ENCODE data around the gene TCF12. TPM values are rescaled to one million over a fixed set of nuclear protein-coding genes. Genes with fewer than 3 reads are reported as not detected.

The TCF12 gene
- total and polyA plus RNA-seq, 2 donors (not counting 3 experiments of a cell fraction or from before 2014, with no cell fraction given): 72.1 to 133 TPM

DNA sequence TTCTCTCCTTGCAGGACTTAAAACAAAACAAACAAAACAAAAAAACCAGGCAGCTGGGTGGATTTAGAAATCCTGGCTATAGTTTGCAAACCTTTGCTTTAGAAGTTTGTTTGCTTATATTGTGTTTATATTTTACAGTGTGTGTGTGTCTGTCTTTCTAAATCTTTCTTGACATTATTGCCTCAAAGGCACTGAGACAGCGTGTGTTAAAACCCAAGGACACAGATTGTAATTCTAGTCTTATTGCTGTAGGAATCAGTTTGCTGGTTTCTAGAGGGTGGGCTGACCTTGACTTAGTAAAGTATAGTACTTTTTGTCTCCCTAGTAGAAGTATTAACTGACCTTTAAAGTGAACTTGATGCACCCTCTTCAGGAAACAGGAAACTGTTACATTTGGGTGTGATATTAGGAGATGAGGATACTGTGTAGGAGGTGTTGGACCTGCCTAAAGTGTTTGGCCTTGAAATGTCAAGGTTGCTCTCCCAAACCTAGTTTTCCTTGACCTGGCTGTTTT is 71.0 kb downstream of the TCF12 start:
- Histone ChIP-seq H2AFZ (ENCODE audit: low read depth, low read length) (no peak overlapping the region), H3K9ac (replicated peaks; ENCODE audit: extremely low read depth, insufficient read depth, low read length) (no peak overlapping the region), H3K27me3 (ENCODE audit: control insufficient read depth in 2 of 2, insufficient read depth in 2 of 2, low read length in 2 of 2) (no peaks in the 10 kb centered on the region), H4K20me1 (replicated peaks; ENCODE audit: control insufficient read depth, extremely low read depth, insufficient read depth, low read length) (peaks cover 8% of the 10 kb centered on the region), H3K4me2 (ENCODE audit: insufficient read depth, low read length) (no peak overlapping the region), H3K79me2 (ENCODE audit: control insufficient read depth, insufficient read depth, low read length) (peaks cover 76% of the 10 kb centered on the region), H3K27ac (ENCODE audit: insufficient read depth, low read depth, low read length) (no peak overlapping the region), H3K4me3 (replicated peaks in 1 of 3; ENCODE audit: insufficient read depth in 1 of 3, low read depth in 1 of 3, low read length in 3 of 3) (no peak overlapping the region), H3K4me1 (ENCODE audit: control insufficient read depth, extremely low read depth, insufficient read depth, low read length) (peaks cover 20% of the 10 kb centered on the region), H3K36me3 (ENCODE audit: control insufficient read depth in 2 of 2, extremely low read depth in 1 of 2, insufficient read depth in 2 of 2, low read length in 2 of 2) (no peaks in the 10 kb centered on the region), H3K9me1 (replicated peaks; ENCODE audit: control insufficient read depth, extremely low read depth, insufficient read depth, low read length) (no peaks in the 10 kb centered on the region), H3K9me3 (replicated peaks; ENCODE audit: control insufficient read depth, insufficient read depth, low read length) (no peaks in the 10 kb centered on the region)
- ChIA-PET CTCF (interaction anchor here (0.6 kb wide), 1 partner anchor 145 kb away, joined by 3 read pairs; no protein-coding TSS in a partner anchor), POLR2A (no interaction called here)
- no TSS peak for BruUV-seq (replicated peaks)
- TF ChIP-seq, protein P1, sequence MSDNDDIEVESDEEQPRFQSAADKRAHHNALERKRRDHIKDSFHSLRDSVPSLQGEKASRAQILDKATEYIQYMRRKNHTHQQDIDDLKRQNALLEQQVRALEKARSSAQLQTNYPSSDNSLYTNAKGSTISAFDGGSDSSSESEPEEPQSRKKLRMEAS (IDR thresholded peaks at IDR 0.05; ENCODE audit: insufficient read depth, insufficient read length): no peak
- intact Hi-C loops (cut with micrococcal nuclease): no loop called here
- DNase-seq (ENCODE audit: low read depth, low spot score): no peak
- dilution Hi-C loops (cut with MboI; ENCODE audit: extremely low pct_ligation_motif_present, low sequenced_read_pairs): no loop called here
- no peak for FAIRE-seq

DNA sequence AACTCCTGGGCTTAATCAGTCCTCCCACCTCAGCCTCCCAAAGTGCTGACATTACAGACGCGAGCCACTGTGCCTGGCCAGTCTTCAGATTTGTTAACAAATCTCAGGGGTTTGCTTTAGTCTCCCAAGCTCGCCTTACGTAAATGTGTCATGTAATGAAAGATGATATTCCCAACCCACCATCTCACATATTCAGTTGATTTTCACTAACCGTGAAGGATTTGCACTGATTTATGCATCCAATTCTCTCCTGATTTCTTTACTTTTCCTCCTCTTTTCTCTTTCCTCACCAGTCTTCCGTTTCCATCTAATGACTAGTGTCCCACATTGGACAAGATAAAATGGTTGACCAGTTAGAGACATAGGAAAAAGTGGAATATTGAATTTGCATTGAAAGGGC is 72.6 kb downstream of the TCF12 start:
- FAIRE-seq (no peak), DNase-seq (ENCODE audit: low read depth, low spot score) (no peak)
- Histone ChIP-seq H3K27ac (ENCODE audit: insufficient read depth, low read depth, low read length) (no peak overlapping the region), H3K79me2 (ENCODE audit: control insufficient read depth, insufficient read depth, low read length) (peaks cover 78% of the 10 kb centered on the region), H3K9ac (replicated peaks; ENCODE audit: extremely low read depth, insufficient read depth, low read length) (no peak overlapping the region), H3K4me2 (ENCODE audit: insufficient read depth, low read length) (no peak overlapping the region), H3K9me3 (replicated peaks; ENCODE audit: control insufficient read depth, insufficient read depth, low read length) (no peaks in the 10 kb centered on the region), H2AFZ (ENCODE audit: low read depth, low read length) (no peak overlapping the region), H3K4me3 (replicated peaks in 1 of 3; ENCODE audit: insufficient read depth in 1 of 3, low read depth in 1 of 3, low read length in 3 of 3) (no peak overlapping the region), H3K36me3 (ENCODE audit: control insufficient read depth in 2 of 2, extremely low read depth in 1 of 2, insufficient read depth in 2 of 2, low read length in 2 of 2) (no peaks in the 10 kb centered on the region), H3K9me1 (replicated peaks; ENCODE audit: control insufficient read depth, extremely low read depth, insufficient read depth, low read length) (no peaks in the 10 kb centered on the region), H3K4me1 (ENCODE audit: control insufficient read depth, extremely low read depth, insufficient read depth, low read length) (peaks cover 5% of the 10 kb centered on the region), H3K27me3 (ENCODE audit: control insufficient read depth in 2 of 2, insufficient read depth in 2 of 2, low read length in 2 of 2) (no peaks in the 10 kb centered on the region), H4K20me1 (replicated peaks; ENCODE audit: control insufficient read depth, extremely low read depth, insufficient read depth, low read length) (peaks cover 8% of the 10 kb centered on the region)
- TF ChIP-seq MYC (IDR thresholded peaks at IDR 0.05; ENCODE audit: low read depth, low read length) (no peak), FOS (IDR thresholded peaks at IDR 0.05; ENCODE audit: borderline replicate concordance, insufficient read depth, low read length) (no peak), EZH2 (IDR thresholded peaks at IDR 0.05; ENCODE audit: borderline replicate concordance, low read depth, low read length, severe bottlenecking) (no peak), JUN (IDR thresholded peaks at IDR 0.05; ENCODE audit: borderline replicate concordance, insufficient read depth, insufficient read length, low read depth) (no peak), POLR2A (IDR thresholded peaks at IDR 0.05; ENCODE audit: low read depth, low read length) (no peak), GATA2 (IDR thresholded peaks at IDR 0.05; ENCODE audit: insufficient read depth, insufficient read length, low read depth, low read length) (no peak), POLR2AphosphoS5 (IDR thresholded peaks at IDR 0.05; ENCODE audit: insufficient read depth, low read depth, low read length) (no peak)
- TF ChIP-seq, protein P1 (IDR thresholded peaks at IDR 0.05; ENCODE audit: insufficient read depth, insufficient read length): no peak
- TF ChIP-seq, protein P2, sequence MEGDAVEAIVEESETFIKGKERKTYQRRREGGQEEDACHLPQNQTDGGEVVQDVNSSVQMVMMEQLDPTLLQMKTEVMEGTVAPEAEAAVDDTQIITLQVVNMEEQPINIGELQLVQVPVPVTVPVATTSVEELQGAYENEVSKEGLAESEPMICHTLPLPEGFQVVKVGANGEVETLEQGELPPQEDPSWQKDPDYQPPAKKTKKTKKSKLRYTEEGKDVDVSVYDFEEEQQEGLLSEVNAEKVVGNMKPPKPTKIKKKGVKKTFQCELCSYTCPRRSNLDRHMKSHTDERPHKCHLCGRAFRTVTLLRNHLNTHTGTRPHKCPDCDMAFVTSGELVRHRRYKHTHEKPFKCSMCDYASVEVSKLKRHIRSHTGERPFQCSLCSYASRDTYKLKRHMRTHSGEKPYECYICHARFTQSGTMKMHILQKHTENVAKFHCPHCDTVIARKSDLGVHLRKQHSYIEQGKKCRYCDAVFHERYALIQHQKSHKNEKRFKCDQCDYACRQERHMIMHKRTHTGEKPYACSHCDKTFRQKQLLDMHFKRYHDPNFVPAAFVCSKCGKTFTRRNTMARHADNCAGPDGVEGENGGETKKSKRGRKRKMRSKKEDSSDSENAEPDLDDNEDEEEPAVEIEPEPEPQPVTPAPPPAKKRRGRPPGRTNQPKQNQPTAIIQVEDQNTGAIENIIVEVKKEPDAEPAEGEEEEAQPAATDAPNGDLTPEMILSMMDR (IDR thresholded peaks at IDR 0.05; ENCODE audit: extremely low read depth in 1 of 2, insufficient read depth in 1 of 2, low read depth in 1 of 2, low read length in 2 of 2): no peak
- intact Hi-C loops (cut with micrococcal nuclease) (no loop called here), dilution Hi-C loops (cut with MboI; ENCODE audit: extremely low pct_ligation_motif_present, low sequenced_read_pairs) (no loop called here)
- BruUV-seq (replicated peaks): no TSS peak
- POLR2A ChIA-PET: interaction anchor here (0.7 kb wide), 1 partner anchor 71 kb away, joined by 4 read pairs; no protein-coding TSS in a partner anchor
- CTCF ChIA-PET: no interaction called here
